OCI-LY1 (cell line): ENCODE measurements around the gene NANP.

ENCODE experiments used
- CTCF ChIP-seq: fragments of 200-600 bp; sonication (generic), shearing (Covaris generic); IDR thresholded peaks from 2 replicates; pipeline ENCODE4 v1.5.1; 2017; ENCODE audit warnings: mild to moderate bottlenecking, antibody characterized with exemption, low read length, moderate library complexity, mixed read lengths
- EZH2 ChIP-seq: fragments of 200-600 bp; sonication (generic), shearing (Covaris generic); IDR thresholded peaks from 2 replicates; pipeline ENCODE4 v1.8.0; 2017; ENCODE audit warnings: borderline replicate concordance, mixed run types, mild to moderate bottlenecking, antibody characterized with exemption, low read length, moderate library complexity, mixed read lengths

DNA sequence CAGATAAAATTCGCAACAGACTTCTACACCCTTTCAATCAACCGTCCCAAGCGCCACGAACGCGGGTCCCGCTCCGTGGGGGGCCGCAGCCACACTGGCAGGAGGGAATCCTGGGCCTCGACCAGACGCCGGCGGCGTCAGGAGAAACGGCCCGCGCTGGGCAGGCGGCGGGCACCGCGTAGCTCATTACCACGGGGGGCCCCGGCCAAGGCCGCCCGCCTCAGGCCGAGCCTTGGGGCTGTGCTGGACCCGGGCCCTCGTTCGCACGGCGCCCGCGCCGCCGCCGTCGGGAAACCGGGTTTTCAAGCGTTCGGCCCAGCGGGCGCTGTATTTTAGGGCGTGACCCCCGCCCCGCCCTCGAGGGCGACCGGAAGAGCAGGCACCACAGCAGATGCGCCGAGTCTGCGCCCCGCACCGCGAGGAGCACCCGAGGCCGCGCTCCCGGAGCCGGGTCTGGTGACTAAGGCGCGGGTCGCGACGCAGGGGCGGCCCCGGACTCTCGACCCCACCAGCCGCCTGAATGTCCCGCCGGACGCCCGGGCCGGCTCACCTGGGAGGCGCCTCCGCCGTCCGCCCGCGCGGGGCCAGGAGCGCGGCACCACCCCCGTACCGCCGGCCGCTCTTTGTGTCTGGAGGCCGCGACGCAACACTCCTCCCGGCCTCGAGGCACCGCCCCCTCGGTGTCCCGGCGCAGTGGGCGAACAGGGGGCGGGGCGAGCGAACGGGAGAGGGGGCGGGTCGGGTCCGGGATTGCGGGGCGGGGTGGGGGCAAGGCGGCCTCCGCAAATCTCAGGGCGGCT is 38.7 kb downstream of the NANP start, which contains the start of gene NINL:
- TF ChIP-seq EZH2 (no peak), CTCF (no peak)
